Heart left ventricle (tissue), 16 donors: ENCODE measurements around the gene SH2D1B. TPM values are rescaled to one million over a fixed set of nuclear protein-coding genes. Genes with fewer than 3 reads are reported as not detected.

Experiments used
- ATAC-seq, 4 donors: fragments of 200-7000 bp; cut with Tn5 transposase; one replicate each; pipeline ENCODE4 v1.9.1; 2020 to 2022; ENCODE audit warnings: moderate library complexity in 4 of 4, mild to moderate bottlenecking in 3 of 4, moderate number of reproducible peaks in 1 of 4
- DNase-seq, 5 donors: peaks; one replicate each; pipeline ENCODE4 v3.0.0-alpha.2; 2020
- H3K27ac ChIP-seq, 12 donors: fragments of 200-600 bp; sonication (generic) in 4 of 12; one replicate each; pipeline versions ENCODE4 v1.5.0 to v1.8.0; 2016 to 2022; ENCODE audit warnings: mild to moderate bottlenecking in 2 of 12
- H3K27me3 ChIP-seq, 9 donors: fragments of 200-600 bp; sonication (generic) in 2 of 9; one replicate each; pipeline versions ENCODE4 v1.5.1 to v1.8.0; 2016 to 2022; ENCODE audit warnings: mild to moderate bottlenecking in 3 of 9
- H3K36me3 ChIP-seq, 9 donors: fragments of 200-600 bp; sonication (generic) in 2 of 9; one replicate each; pipeline versions ENCODE4 v1.5.0 to v1.8.0; 2018 to 2022; ENCODE audit warnings: mild to moderate bottlenecking in 2 of 9
- H3K4me1 ChIP-seq, 12 donors: fragments of 200-600 bp; sonication (generic) in 4 of 12; one replicate each; pipeline versions ENCODE4 v1.5.0 to v1.8.0; 2016 to 2022; ENCODE audit warnings: mild to moderate bottlenecking in 3 of 12
- H3K4me3 ChIP-seq, 12 donors: fragments of 200-600 bp; sonication (generic) in 4 of 12; one replicate each; pipeline versions ENCODE4 v1.5.0 to v1.8.0; 2017 to 2022; ENCODE audit warnings: mild to moderate bottlenecking in 9 of 12, moderate library complexity in 4 of 12
- H3K9me3 ChIP-seq, 12 donors: fragments of 200-600 bp; sonication (generic) in 4 of 12; one replicate each; pipeline versions ENCODE4 v1.5.0 to v1.8.0; 2016 to 2022; ENCODE audit warnings: mild to moderate bottlenecking in 1 of 12
- POLR2A ChIP-seq, 2 donors: fragments of 450-650 bp; IDR thresholded peaks; one replicate each; pipeline ENCODE4 v1.6.1; 2017; ENCODE audit warnings: antibody characterized with exemption in 2 of 2, mild to moderate bottlenecking in 2 of 2, moderate library complexity in 2 of 2
- WGBS, 4 donors: extraction: QIAGEN DNeasy Blood & Tissue Kit in 2 of 4; methylation state at CpG; one replicate each; pipeline versions ENCODE4 v1.1.5 to v1.1.7; 2013 to 2018; 5-methylcytosine and 5-hydroxymethylcytosine counted together
- intact Hi-C, 10 donors: fragments of 100-400 bp; cut with DNase I; formaldehyde crosslinking; loops; one replicate each; pipeline versions ENCODE4 v1.11.1 to v1.14.2; 2022
- polyA plus RNA-seq, 2 donors: library from polyadenylated mRNA; stranded (reverse); fragments of 200-250 nt; gene quantifications; one replicate each; pipeline ENCODE4 v1.2.3, GENCODE V29; 2013
- total RNA-seq, 9 donors: library from RNA; depleted of rRNA in 2 of 9; stranded (reverse); fragments of >200 nt in 2 of 9; fragmentation: NEBNext Ultra II Directional in 3 of 9; extraction: Animal tissue kit (Norgen Biotek cat#: 25700) in 3 of 9; gene quantifications; one replicate each; pipeline versions ENCODE4 v1.1.0 to v1.2.4, GENCODE V29; 2016 to 2023
- TF ChIP-seq, protein P1 (sequence below), 12 donors: fragments of 200-600 bp; sonication (generic) in 4 of 12; IDR thresholded peaks; one replicate each; pipeline versions ENCODE4 v1.5.0 to v1.8.0; 2018 to 2022; ENCODE audit warnings: antibody characterized with exemption in 12 of 12, mild to moderate bottlenecking in 5 of 12
- donor health status: ischemic (EF 13 %, LVEDD 7.1; RV severe dilation, severe dysfunction).
- donor health status: healthy with polysubstance abuse.
- donor health status: DM: no; HTN: yes; CAD: no.
- donor health status: DM: no; HTN: no; CAD: no.
- donor health status: ischemic (EF 25% LVEDD 6.9; RV normal size, moderate dysfunction).
- donor health status: ischemic (EF 25% LVEDD 5.7; RV mildly dilated, moderate dysfunction).
- donor health status: healthy.
- donor health status: DM: yes; HTN: yes; CAD: no.
- donor health status: ischemic (EF 35%, LVEDD 5.7; RV mildly dilated, moderate dysfunction).
- donor health status: nonischemic (EF 11% LVEDD 7.7; RV severe dilation, severe dysfunction).
- donor health status: DM: yes; HTN: yes; CAD: no.
- donor health status: PGD.
- donor health status: ischemic (EF 29% LVEDD 5.4; RV normal size, mild dysfunction).
- donor health status: nonischemic (EF 23%, LVEDD 6.1; RV moderate dilation, normal function).

Gene SH2D1B
- total and polyA plus RNA-seq, 11 donors = 0.11 to 1.1 (median 0.35) TPM; not detected in 7

DNA sequence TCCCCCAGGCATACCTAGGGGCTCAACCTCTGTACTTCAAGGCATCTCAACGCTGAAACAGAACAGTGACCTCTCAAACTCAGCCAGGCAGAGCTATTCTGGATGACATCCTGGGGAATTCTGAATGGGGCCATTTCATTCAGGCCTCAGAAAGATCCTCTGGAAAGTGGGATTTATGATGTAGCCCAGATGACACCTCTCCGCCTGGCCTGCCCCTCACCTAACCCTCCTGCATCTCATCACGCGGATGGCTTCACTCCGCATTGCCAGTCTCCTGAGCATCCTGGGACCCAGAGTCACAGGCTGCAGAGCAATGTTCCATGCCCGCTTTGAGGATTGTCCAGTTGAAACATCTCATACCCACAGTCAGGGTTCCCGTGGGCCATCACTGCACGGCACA, 36.5 kb downstream of the SH2D1B start:
- no peak for DNase-seq
- Histone ChIP-seq H3K9me3 (no peaks in the 10 kb centered on the region), H3K27me3 (no peaks in the 10 kb centered on the region), H3K27ac (no peak overlapping the region), H3K4me3 (no peak overlapping the region), H3K36me3 (no peaks in the 10 kb centered on the region), H3K4me1 (peaks cover 0 to 6% (median 0%) of the 10 kb centered on the region in 12 donors)
- WGBS, 4 donors = 82 to 96% (median 87%) methylated on average over 5 to 8 of the region's 8 CpGs
- ATAC-seq = no peak
- TF ChIP-seq, protein P1, sequence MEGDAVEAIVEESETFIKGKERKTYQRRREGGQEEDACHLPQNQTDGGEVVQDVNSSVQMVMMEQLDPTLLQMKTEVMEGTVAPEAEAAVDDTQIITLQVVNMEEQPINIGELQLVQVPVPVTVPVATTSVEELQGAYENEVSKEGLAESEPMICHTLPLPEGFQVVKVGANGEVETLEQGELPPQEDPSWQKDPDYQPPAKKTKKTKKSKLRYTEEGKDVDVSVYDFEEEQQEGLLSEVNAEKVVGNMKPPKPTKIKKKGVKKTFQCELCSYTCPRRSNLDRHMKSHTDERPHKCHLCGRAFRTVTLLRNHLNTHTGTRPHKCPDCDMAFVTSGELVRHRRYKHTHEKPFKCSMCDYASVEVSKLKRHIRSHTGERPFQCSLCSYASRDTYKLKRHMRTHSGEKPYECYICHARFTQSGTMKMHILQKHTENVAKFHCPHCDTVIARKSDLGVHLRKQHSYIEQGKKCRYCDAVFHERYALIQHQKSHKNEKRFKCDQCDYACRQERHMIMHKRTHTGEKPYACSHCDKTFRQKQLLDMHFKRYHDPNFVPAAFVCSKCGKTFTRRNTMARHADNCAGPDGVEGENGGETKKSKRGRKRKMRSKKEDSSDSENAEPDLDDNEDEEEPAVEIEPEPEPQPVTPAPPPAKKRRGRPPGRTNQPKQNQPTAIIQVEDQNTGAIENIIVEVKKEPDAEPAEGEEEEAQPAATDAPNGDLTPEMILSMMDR (IDR thresholded peaks at IDR 0.05) = no peak
- no peak for TF ChIP-seq POLR2A (IDR thresholded peaks at IDR 0.05)
- intact Hi-C loops = no loop called here

GRCh38 chr1:162374406-162374805, 37.5 kb downstream of the SH2D1B start:
- WGBS, 4 donors = 82 to 89% (median 85%) methylated on average over 9 of the region's 9 CpGs
- H3K36me3 ChIP-seq = no peaks in the 10 kb centered on the region
- H3K27ac ChIP-seq = no peak overlapping the region
- peaks cover 0 to 6% (median 0%) of the 10 kb centered on the region in 12 donors for H3K4me1 ChIP-seq
- no peak for TF ChIP-seq POLR2A (IDR thresholded peaks at IDR 0.05)
- TF ChIP-seq, protein P1 (IDR thresholded peaks at IDR 0.05) = no peak
- H3K27me3 ChIP-seq = no peaks in the 10 kb centered on the region
- H3K9me3 ChIP-seq = no peaks in the 10 kb centered on the region
- H3K4me3 ChIP-seq = no peak overlapping the region
- no peak for ATAC-seq
- intact Hi-C loops = no loop called here
- DNase-seq = no peak

DNA sequence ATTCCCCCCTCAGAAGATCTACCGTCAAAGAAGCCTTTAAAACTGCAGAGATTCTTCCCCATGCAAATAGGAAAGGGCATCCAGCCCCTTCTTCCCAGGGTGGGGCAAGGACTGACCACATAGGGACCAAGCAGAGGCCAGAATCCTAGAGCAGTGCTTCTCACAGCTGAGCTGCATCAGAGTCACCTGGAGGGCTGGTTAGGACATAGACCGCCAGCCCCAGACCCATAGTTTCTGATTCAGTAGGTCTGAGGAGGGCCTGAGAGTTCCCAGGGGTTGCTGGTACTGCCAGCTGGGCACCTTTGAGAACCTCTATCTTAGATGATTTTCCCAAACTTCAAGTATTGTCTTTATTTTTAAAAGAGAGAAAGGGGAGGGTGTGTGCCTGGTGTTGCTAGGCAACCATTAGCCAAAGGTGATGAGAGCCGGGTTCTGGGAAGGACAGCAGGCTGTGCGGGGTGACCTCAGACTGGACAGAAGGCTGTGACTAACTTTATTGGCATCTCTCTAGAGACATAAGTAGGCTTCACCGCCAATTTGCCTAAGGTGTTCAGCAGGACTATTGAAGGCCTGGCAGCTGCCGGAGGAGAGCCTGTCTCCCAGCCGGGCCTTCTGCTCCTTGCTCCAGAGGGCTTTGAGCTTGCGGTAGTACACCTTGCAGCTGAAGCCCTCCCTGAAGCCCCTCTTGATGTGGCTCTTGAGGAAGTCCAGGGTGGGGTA, 38.2 kb downstream of the SH2D1B start:
- 91 to 93% (median 92%) methylated on average over 8 of the region's 8 CpGs for WGBS, 4 donors
- intact Hi-C loops = no loop called here
- no peak for TF ChIP-seq POLR2A (IDR thresholded peaks at IDR 0.05)
- TF ChIP-seq, protein P1 (IDR thresholded peaks at IDR 0.05) = no peak

GRCh38 chr1:162373072-162373427, 38.9 kb downstream of the SH2D1B start:
- H3K27ac ChIP-seq = no peak overlapping the region
- intact Hi-C loops = no loop called here
- no peak overlapping the region for H3K4me3 ChIP-seq
- no peaks in the 10 kb centered on the region for H3K27me3 ChIP-seq
- no peak for DNase-seq
- WGBS, 4 donors = 86 to 93% (median 90%) methylated on average over 1 of the region's 1 CpG
- no peaks in the 10 kb centered on the region for H3K36me3 ChIP-seq
- H3K4me1 ChIP-seq = peaks cover 0 to 6% (median 0%) of the 10 kb centered on the region in 12 donors
- no peak for ATAC-seq
- TF ChIP-seq POLR2A (IDR thresholded peaks at IDR 0.05) = no peak
- TF ChIP-seq, protein P1 (IDR thresholded peaks at IDR 0.05) = no peak
- H3K9me3 ChIP-seq = no peaks in the 10 kb centered on the region

More for the DNA sequence above, 38.2 kb downstream of the SH2D1B start:
- DNase-seq = no peak
- no peak overlapping the region for H3K4me3 ChIP-seq
- no peaks in the 10 kb centered on the region for H3K9me3 ChIP-seq
- ATAC-seq = no peak
- H3K27me3 ChIP-seq = no peaks in the 10 kb centered on the region
- no peaks in the 10 kb centered on the region for H3K36me3 ChIP-seq
- H3K27ac ChIP-seq = no peak overlapping the region
- H3K4me1 ChIP-seq = peaks cover 0 to 6% (median 0%) of the 10 kb centered on the region in 12 donors
